Neutrophil (primary cell): ENCODE results near the gene AHRR.

Experiments
- H3K27ac ChIP-seq: fragments of 200-600 bp; sonication (generic); 2 replicates; pipeline ENCODE4 v1.5.1; 2016; ENCODE audit warnings: mild to moderate bottlenecking, moderate library complexity
- H3K27me3 ChIP-seq: fragments of 200-600 bp; sonication (generic); 2 replicates; pipeline ENCODE4 v1.6.0; 2016; ENCODE audit warnings: mild to moderate bottlenecking
- H3K36me3 ChIP-seq: fragments of 200-600 bp; sonication (generic); 2 replicates; pipeline ENCODE4 v1.5.1; 2017
- H3K4me1 ChIP-seq, 2 experiments: fragments of 200-600 bp in 1 of 2; sonication (generic) in 1 of 2; 1 replicate in 1 of 2; 2 replicates in 1 of 2; pipeline versions ENCODE4 v1.5.1 to v1.6.1; 2013 to 2016; ENCODE audit warnings: low read depth in 1 of 2, low read length in 1 of 2, mild to moderate bottlenecking in 1 of 2, moderate library complexity in 1 of 2; ENCODE audit not compliant: control insufficient read depth in 1 of 2, insufficient read depth in 1 of 2
- H3K4me3 ChIP-seq, 2 experiments: fragments of 200-600 bp in 1 of 2; sonication (generic) in 1 of 2; 1 replicate in 1 of 2; 2 replicates in 1 of 2; pipeline ENCODE4 v1.5.1; 2013 to 2016; ENCODE audit warnings: low read depth in 1 of 2, low read length in 1 of 2, mild to moderate bottlenecking in 1 of 2, moderate library complexity in 1 of 2
- H3K9me3 ChIP-seq: fragments of 200-600 bp; sonication (generic); 2 replicates; pipeline ENCODE4 v1.5.1; 2016
- TF ChIP-seq, protein P1 (sequence below): fragments of 200-600 bp; sonication (generic); IDR thresholded peaks from 2 replicates; pipeline ENCODE4 v1.5.1; 2016; ENCODE audit warnings: antibody characterized with exemption

Gene AHRR

DNA sequence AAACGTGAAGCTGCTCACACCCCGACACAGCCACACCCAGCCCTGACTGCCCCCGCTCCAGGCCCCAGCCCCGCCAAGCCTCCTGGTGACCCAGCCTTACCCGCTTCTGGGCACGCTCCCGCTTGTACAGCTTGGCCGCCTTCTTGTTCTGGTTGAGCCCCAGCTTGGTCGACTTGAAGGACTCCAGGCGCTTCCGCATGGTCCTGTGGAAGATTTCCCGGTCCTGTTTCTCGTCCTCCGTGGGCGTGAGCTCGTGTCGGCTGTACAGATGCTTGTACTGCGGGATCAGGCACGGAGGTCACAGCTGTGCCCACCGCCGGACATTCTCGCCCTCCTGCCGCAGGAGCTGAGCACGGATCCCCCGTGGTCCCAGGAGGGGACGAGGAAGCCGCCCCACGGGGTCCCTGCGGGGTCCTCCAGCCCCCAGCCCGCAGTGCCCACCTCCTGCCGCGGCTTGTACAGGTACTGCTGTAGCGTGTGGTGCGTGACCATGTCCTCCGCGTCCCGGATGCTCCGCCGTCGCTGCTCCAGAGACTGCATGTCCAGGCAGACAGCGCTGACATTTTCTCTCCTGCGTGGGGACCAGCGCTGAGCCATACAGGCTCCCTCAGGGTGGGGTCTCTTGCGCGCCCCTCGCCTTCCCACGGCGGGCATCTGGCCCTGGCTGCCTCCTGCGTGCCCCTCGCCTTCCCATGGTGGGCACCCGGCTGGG lies 154.7 kb downstream of the AHRR start:
- Histone ChIP-seq H3K36me3 (peaks cover 2% of the 10 kb centered on the region), H3K4me3 (no peak overlapping the region), H3K4me1 (peaks cover 19 to 24% of the 10 kb centered on the region in 2 experiments), H3K27ac (no peak overlapping the region), H3K9me3 (no peaks in the 10 kb centered on the region), H3K27me3 (peaks cover 76% of the 10 kb centered on the region)
- TF ChIP-seq, protein P1, sequence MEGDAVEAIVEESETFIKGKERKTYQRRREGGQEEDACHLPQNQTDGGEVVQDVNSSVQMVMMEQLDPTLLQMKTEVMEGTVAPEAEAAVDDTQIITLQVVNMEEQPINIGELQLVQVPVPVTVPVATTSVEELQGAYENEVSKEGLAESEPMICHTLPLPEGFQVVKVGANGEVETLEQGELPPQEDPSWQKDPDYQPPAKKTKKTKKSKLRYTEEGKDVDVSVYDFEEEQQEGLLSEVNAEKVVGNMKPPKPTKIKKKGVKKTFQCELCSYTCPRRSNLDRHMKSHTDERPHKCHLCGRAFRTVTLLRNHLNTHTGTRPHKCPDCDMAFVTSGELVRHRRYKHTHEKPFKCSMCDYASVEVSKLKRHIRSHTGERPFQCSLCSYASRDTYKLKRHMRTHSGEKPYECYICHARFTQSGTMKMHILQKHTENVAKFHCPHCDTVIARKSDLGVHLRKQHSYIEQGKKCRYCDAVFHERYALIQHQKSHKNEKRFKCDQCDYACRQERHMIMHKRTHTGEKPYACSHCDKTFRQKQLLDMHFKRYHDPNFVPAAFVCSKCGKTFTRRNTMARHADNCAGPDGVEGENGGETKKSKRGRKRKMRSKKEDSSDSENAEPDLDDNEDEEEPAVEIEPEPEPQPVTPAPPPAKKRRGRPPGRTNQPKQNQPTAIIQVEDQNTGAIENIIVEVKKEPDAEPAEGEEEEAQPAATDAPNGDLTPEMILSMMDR, result no peak

DNA sequence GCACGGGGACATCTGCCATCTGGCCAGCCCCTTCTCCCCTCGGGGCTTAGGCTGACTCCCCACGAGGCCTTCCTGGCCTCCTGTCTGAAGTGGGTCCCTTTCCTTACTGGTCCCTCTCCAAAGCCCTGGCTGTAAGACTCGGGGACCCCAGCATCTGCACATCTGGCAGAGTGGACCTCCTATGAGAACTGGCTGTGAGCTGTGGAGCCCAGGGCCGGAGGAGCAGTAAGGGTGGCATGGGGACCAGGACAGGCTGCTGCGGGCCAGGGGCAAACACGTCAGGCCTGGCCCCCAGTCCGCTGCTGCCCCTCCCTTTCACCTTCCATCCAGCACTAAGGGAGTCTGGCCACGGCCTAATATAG lies 155.3 kb downstream of the AHRR start:
- H3K4me1 ChIP-seq, result peaks cover 19 to 23% of the 10 kb centered on the region in 2 experiments
- no peaks in the 10 kb centered on the region for H3K9me3 ChIP-seq
- H3K27me3 ChIP-seq, result peaks cover 77% of the 10 kb centered on the region
- TF ChIP-seq, protein P1, result no peak
- H3K36me3 ChIP-seq, result no peaks in the 10 kb centered on the region
- H3K27ac ChIP-seq, result no peak overlapping the region
- H3K4me3 ChIP-seq, result no peak overlapping the region

DNA sequence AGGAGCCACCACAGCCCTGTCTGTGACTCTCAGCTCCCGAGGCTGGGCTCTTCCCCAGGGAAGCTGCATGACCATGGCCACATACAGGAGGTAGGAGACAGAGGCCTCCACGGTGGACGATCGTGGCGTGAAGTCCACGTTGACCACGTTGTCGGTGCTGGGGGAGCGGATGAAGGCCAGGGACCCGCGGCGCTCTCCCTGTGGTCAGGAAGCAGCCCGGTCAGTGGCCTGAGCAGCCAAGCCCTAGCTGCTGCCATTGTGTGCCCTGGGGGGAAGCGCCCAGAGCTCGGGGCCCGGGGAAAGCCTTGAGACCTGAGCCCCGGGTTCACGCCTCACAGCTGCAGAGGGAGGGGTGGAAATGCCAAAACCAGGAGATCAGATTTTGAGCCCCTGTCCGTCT lies 155.7 kb downstream of the AHRR start:
- no peak overlapping the region for H3K27ac ChIP-seq
- peaks cover 14 to 18% of the 10 kb centered on the region in 2 experiments for H3K4me1 ChIP-seq
- peaks cover 81% of the 10 kb centered on the region for H3K27me3 ChIP-seq
- no peaks in the 10 kb centered on the region for H3K9me3 ChIP-seq
- TF ChIP-seq, protein P1, result no peak
- H3K36me3 ChIP-seq, result no peaks in the 10 kb centered on the region
- no peak overlapping the region for H3K4me3 ChIP-seq

DNA sequence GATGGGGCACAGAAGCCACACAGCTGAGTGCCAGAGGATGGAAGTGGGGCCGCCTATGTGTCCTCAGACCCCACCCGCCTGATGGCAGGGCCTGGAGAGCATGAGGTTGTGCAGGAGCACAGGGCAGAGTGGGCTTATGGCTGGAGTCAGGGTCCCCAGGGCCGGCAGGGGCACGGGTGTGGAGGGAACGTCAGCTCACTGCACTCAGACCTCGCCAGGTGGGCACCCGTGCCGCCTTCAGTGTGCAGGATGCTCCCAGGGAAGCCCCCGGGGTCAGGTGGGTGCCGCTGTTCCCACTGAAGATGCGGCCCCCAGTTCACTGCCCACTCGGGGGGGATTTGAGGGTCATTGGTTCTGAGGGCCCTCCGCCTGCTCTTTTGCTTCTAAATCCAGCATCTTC lies 156.4 kb downstream of the AHRR start:
- peaks cover 10 to 14% of the 10 kb centered on the region in 2 experiments for H3K4me1 ChIP-seq
- H3K4me3 ChIP-seq, result no peak overlapping the region
- H3K36me3 ChIP-seq, result no peaks in the 10 kb centered on the region
- H3K27ac ChIP-seq, result no peak overlapping the region
- no peaks in the 10 kb centered on the region for H3K9me3 ChIP-seq
- TF ChIP-seq, protein P1, result no peak
- H3K27me3 ChIP-seq, result peaks cover 88% of the 10 kb centered on the region

DNA sequence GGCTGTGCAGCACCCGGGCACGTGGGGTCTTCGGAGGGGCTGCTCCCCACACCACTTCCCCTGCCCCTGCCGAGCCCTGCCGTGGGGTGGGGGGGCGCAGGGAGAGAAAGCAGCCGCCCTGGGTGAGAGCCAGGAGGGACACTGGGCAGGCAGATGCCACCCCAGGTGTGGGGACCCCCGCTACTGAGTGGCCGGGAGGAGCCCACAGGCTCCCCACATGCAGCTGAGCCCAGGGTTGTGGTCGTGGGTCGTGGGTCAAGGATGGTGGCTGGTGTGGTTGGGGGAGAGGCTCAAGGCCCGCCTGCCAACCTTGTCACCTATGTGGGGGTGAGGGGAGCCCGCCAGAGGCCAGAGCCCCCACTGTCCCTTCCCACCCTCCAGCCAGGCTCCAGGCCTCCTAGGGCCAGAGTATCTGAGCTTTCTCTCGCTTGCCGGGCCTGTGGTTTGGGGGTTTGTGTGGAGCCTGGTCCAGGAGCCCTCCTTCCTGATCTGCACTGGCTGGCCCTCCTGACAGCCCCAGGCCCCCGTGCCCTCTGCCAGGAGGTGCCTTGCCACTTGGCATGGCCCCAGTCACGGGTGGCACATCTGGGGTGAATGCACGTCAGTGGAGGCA lies 157.0 kb downstream of the AHRR start:
- no peak overlapping the region for H3K4me3 ChIP-seq
- H3K9me3 ChIP-seq, result no peaks in the 10 kb centered on the region
- peaks cover 9 to 12% of the 10 kb centered on the region in 2 experiments for H3K4me1 ChIP-seq
- H3K27ac ChIP-seq, result no peak overlapping the region
- no peaks in the 10 kb centered on the region for H3K36me3 ChIP-seq
- H3K27me3 ChIP-seq, result peaks cover 92% of the 10 kb centered on the region
- TF ChIP-seq, protein P1, result no peak
